Caco-2 (cell line): ENCODE measurements around the gene LTF. TPM values are rescaled to one million over a fixed set of nuclear protein-coding genes. Genes with fewer than 3 reads are reported as not detected.
"Not testable (repeated sequence)": the region's sequence is repeated elsewhere in the genome, so short reads cannot be mapped to it uniquely, and the experiment has no call there.

ENCODE experiments used
- BruUV-seq: library from RNA; stranded (reverse); fragments of 400-500 nt; replicated peaks from 2 replicates; lab custom pipeline; 2021; lab: Mats Ljungman, UMichigan
- CTCF ChIA-PET: fragments of 300-600 bp; sonication (Branson Sonifier 250); formaldehyde crosslinking; loops from one replicate; lab custom pipeline; 2022; ENCODE audit warnings: antibody characterized with exemption; lab: Charles Lee
- POLR2A ChIA-PET: fragments of 300-600 bp; sonication (Branson Sonifier 250); formaldehyde crosslinking; loops from one replicate; lab custom pipeline; 2022; ENCODE audit warnings: antibody characterized with exemption; lab: Charles Lee
- DNase-seq, 2 experiments: peaks; one replicate each; pipeline versions ENCODE4 v3.0.0 to v3.0.0-alpha.2; 2020 to 2022
- H3K27me3 ChIP-seq: replicated peaks from 2 replicates; pipeline ENCODE4 v1.6.0; 2011; ENCODE audit warnings: low read length; ENCODE audit not compliant: control insufficient read depth, insufficient read depth
- H3K36me3 ChIP-seq: 2 replicates; pipeline ENCODE4 v1.5.1; 2011; ENCODE audit warnings: low read length; ENCODE audit not compliant: control insufficient read depth, insufficient read depth
- H3K4me1 ChIP-seq: fragments of 250-450 bp; sonication (Bioruptor Pico); 2 replicates; pipeline ENCODE4 v1.5.1; 2020; ENCODE audit warnings: mild to moderate bottlenecking
- H3K4me3 ChIP-seq: 2 replicates; pipeline ENCODE4 v1.5.1; 2011; ENCODE audit warnings: low read depth, mild to moderate bottlenecking, control low read depth, low read length
- H3K9me3 ChIP-seq: fragments of 250-450 bp; sonication (Bioruptor Pico); 2 replicates; pipeline ENCODE4 v1.5.1; 2020; ENCODE audit warnings: mild to moderate bottlenecking, moderate library complexity
- H3K27ac Mint-ChIP-seq: one replicate; pipeline ENCODE4 v1.8.0; 2022; ENCODE audit warnings: mixed read lengths; ENCODE audit not compliant: unreplicated experiment
- H3K27me3 Mint-ChIP-seq: one replicate; pipeline ENCODE4 v1.8.0; 2022; ENCODE audit warnings: mixed read lengths; ENCODE audit not compliant: insufficient read depth, unreplicated experiment
- H3K36me3 Mint-ChIP-seq: one replicate; pipeline ENCODE4 v1.8.0; 2022; ENCODE audit warnings: mild to moderate bottlenecking, mixed read lengths; ENCODE audit not compliant: insufficient read depth, unreplicated experiment
- H3K4me1 Mint-ChIP-seq: one replicate; pipeline ENCODE4 v1.8.0; 2022; ENCODE audit warnings: low read depth, mixed read lengths; ENCODE audit not compliant: unreplicated experiment
- H3K4me3 Mint-ChIP-seq: one replicate; pipeline ENCODE4 v1.8.0; 2022; ENCODE audit warnings: mild to moderate bottlenecking, moderate library complexity, mixed read lengths; ENCODE audit not compliant: unreplicated experiment
- H3K9me3 Mint-ChIP-seq: one replicate; pipeline ENCODE4 v1.8.0; 2022; ENCODE audit warnings: mixed read lengths; ENCODE audit not compliant: unreplicated experiment
- intact Hi-C: fragments of 100-400 bp; cut with micrococcal nuclease; formaldehyde crosslinking; loops from one replicate; pipeline ENCODE4 v1.10.0; 2022; ENCODE audit not compliant: unreplicated experiment
- total RNA-seq: library from RNA; stranded (reverse); gene quantifications from 2 replicates; pipeline ENCODE4 v1.2.3, GENCODE V29; 2022
- TF ChIP-seq, protein P1 (sequence below), 2 experiments: fragments of 200-600 bp in 1 of 2; IDR thresholded peaks; 1 replicate in 1 of 2; 2 replicates in 1 of 2; pipeline versions ENCODE4 v1.5.1 to v1.8.0; 2011 to 2022; ENCODE audit warnings: antibody characterized with exemption in 1 of 2, control low read depth in 1 of 2, inconsistent platforms in 1 of 2, low read depth in 1 of 2, low read length in 1 of 2, mild to moderate bottlenecking in 1 of 2, moderate library complexity in 1 of 2; ENCODE audit not compliant: insufficient read depth in 1 of 2, severe bottlenecking in 1 of 2, unreplicated experiment in 1 of 2

Gene LTF
- total RNA-seq, 1 experiment from 2014 or later: not detected

DNA sequence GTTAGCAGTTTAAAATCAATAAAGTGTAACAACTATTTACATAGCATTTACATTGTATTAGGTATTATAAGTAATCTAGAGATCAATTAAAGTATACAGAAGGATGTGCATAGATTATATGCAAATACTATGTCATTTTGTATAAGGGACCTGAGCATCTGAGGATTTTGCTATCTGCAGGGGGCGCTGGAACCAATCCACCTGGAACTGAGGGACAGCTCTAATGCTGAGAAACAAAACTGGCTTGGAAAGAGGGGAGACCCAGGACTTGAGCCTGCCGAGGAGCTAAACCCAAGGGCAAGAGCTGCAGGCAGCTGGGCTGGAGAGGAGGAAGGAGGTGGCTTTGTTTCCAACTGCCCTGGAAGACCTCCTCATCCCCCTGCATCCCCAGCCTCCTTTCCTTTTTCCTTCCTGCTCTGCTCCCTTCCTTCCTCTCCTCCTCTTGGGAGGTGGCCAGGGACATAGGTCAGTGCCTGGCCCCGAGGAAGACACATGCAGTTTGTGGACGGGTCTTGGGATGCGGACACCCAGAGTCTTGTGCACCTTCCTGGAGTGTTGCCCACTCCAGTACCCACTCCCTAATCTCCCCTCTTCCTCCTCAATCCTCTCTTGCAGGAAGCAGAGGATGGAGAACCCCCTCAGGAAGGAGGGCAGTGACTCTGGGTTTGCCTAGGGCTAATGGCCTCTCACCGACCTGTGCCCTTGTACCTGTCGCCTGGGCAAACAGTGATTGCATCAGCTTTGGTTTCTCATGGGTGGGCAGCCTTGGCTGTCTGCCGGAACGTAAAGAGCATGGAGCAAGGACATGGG lies 32.2 kb upstream of the LTF start:
- H3K9me3 Mint-ChIP-seq: no peaks in the 10 kb centered on the region
- TF ChIP-seq, protein P1, sequence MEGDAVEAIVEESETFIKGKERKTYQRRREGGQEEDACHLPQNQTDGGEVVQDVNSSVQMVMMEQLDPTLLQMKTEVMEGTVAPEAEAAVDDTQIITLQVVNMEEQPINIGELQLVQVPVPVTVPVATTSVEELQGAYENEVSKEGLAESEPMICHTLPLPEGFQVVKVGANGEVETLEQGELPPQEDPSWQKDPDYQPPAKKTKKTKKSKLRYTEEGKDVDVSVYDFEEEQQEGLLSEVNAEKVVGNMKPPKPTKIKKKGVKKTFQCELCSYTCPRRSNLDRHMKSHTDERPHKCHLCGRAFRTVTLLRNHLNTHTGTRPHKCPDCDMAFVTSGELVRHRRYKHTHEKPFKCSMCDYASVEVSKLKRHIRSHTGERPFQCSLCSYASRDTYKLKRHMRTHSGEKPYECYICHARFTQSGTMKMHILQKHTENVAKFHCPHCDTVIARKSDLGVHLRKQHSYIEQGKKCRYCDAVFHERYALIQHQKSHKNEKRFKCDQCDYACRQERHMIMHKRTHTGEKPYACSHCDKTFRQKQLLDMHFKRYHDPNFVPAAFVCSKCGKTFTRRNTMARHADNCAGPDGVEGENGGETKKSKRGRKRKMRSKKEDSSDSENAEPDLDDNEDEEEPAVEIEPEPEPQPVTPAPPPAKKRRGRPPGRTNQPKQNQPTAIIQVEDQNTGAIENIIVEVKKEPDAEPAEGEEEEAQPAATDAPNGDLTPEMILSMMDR (IDR thresholded peaks at IDR 0.05; ENCODE audit: insufficient read depth in 1 of 2, low read depth in 1 of 2, low read length in 1 of 2, severe bottlenecking in 1 of 2, unreplicated experiment in 1 of 2): peak in 1 of 2 experiments; percentile 18
- no peak overlapping the region for H3K4me3 Mint-ChIP-seq
- H3K4me1 ChIP-seq: 0 out of 2 replicates have a peak, but pooled peaks cover 10% of the 10 kb centered on the region
- no peaks in the 10 kb centered on the region for H3K4me1 Mint-ChIP-seq
- POLR2A ChIA-PET: no interaction called here
- H3K4me3 ChIP-seq: no peak overlapping the region
- no peaks in the 10 kb centered on the region; the same call in 1 of the 2 replicates for H3K27me3 ChIP-seq
- intact Hi-C loops: loop anchor here (2.0 kb wide), 1 partner anchor 62 kb away; no protein-coding TSS in a partner anchor
- BruUV-seq: no TSS peak
- no peaks in the 10 kb centered on the region for H3K36me3 ChIP-seq
- H3K36me3 Mint-ChIP-seq: no peaks in the 10 kb centered on the region
- H3K27me3 Mint-ChIP-seq: no peaks in the 10 kb centered on the region
- no peaks in the 10 kb centered on the region for H3K9me3 ChIP-seq
- H3K27ac Mint-ChIP-seq: no peak overlapping the region
- CTCF ChIA-PET: interaction anchor here (0.6 to 2.0 kb wide), 3 partner anchors 8 to 349 kb away, joined by 3 to 16 read pairs (median 3); no protein-coding TSS in a partner anchor
- peak in 1 of 2 experiments; percentile 15 for DNase-seq

DNA sequence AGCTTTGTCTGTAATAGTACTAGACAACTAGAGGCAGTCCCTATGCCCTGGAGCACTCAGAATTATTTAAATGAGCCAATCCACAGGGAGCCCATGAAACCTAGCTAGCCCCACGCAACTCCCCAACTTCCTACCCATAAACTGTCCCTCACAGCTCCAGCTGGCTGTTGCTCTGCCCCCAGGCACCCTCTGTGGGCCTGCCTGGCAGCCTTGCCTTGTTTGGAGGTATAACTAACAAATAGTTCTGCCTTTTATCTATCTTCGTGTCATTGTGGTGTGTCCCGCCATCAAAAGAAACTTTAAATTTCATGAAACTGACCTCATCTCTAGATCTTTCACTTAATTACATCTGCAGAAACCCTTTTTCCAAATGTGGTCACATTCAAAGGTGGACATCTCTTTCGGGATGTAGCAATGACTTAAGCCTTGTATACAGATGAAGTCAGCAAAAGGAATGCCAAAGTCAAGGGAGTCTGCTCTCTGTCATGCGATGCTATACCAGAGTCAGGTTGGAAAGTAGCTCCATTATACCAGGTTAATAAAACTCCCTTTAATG lies 31.3 kb upstream of the LTF start:
- no peak overlapping the region for H3K4me3 ChIP-seq
- ChIA-PET CTCF (interaction anchor here (0.6 to 2.0 kb wide), 2 partner anchors 62 to 350 kb away, joined by 3 to 16 read pairs; no protein-coding TSS in a partner anchor), POLR2A (no interaction called here)
- intact Hi-C loops: loop anchor here (2.0 kb wide), 1 partner anchor 63 kb away; no protein-coding TSS in a partner anchor
- Mint-ChIP-seq H3K36me3 (no peaks in the 10 kb centered on the region), H3K4me3 (no peak overlapping the region), H3K27ac (no peak overlapping the region), H3K9me3 (no peaks in the 10 kb centered on the region), H3K27me3 (no peaks in the 10 kb centered on the region), H3K4me1 (no peaks in the 10 kb centered on the region)
- no TSS peak for BruUV-seq
- H3K4me1 ChIP-seq: 0 out of 2 replicates have a peak, but pooled peaks cover 10% of the 10 kb centered on the region
- H3K36me3 ChIP-seq: no peaks in the 10 kb centered on the region
- no peaks in the 10 kb centered on the region for H3K27me3 ChIP-seq
- no peaks in the 10 kb centered on the region for H3K9me3 ChIP-seq
- TF ChIP-seq, protein P1 (IDR thresholded peaks at IDR 0.05; ENCODE audit: insufficient read depth in 1 of 2, low read depth in 1 of 2, low read length in 1 of 2, severe bottlenecking in 1 of 2, unreplicated experiment in 1 of 2): no peak
- DNase-seq: no peak

DNA sequence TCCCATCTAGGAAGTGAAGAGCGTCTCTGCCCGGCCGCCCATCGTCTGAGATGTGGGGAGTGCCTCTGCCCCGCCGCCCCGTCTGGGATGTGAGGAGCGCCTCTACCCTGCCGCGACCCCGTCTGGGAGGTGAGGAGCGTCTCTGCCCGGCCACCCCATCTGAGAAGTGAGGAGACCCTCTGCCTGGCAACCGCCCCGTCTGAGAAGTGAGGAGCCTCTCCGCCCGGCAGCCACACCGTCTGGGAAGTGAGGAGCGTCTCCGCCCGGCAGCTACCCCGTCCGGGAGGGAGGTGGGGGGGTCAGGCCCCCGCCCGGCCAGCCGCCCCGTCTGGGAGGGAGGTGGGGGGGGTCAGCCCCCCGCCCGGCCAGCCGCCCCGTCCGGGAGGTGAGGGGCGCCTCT lies 29.8 kb upstream of the LTF start:
- H3K27me3 ChIP-seq, intact Hi-C loops, H3K4me3 ChIP-seq, H3K27me3 Mint-ChIP-seq, H3K27ac Mint-ChIP-seq, H3K4me3 Mint-ChIP-seq, H3K36me3 Mint-ChIP-seq, H3K9me3 ChIP-seq, POLR2A ChIA-PET, CTCF ChIA-PET, H3K9me3 Mint-ChIP-seq, DNase-seq, BruUV-seq, H3K36me3 ChIP-seq, H3K4me1 Mint-ChIP-seq: not testable (repeated sequence)
- 0 out of 2 replicates have a peak, but pooled peaks cover 10% of the 10 kb centered on the region for H3K4me1 ChIP-seq
